Epithelial cell of alveolus of lung (primary cell): ENCODE results near the gene RRBP1. TPM values are rescaled to one million over a fixed set of nuclear protein-coding genes. Genes with fewer than 3 reads are reported as not detected.

Experiments used
- total RNA-seq: library from RNA; depleted of rRNA; stranded (reverse); fragments of >200 nt; gene quantifications from 2 replicates; pipeline ENCODE4 v1.2.1, GENCODE V29; 2015

Gene RRBP1, protein sequence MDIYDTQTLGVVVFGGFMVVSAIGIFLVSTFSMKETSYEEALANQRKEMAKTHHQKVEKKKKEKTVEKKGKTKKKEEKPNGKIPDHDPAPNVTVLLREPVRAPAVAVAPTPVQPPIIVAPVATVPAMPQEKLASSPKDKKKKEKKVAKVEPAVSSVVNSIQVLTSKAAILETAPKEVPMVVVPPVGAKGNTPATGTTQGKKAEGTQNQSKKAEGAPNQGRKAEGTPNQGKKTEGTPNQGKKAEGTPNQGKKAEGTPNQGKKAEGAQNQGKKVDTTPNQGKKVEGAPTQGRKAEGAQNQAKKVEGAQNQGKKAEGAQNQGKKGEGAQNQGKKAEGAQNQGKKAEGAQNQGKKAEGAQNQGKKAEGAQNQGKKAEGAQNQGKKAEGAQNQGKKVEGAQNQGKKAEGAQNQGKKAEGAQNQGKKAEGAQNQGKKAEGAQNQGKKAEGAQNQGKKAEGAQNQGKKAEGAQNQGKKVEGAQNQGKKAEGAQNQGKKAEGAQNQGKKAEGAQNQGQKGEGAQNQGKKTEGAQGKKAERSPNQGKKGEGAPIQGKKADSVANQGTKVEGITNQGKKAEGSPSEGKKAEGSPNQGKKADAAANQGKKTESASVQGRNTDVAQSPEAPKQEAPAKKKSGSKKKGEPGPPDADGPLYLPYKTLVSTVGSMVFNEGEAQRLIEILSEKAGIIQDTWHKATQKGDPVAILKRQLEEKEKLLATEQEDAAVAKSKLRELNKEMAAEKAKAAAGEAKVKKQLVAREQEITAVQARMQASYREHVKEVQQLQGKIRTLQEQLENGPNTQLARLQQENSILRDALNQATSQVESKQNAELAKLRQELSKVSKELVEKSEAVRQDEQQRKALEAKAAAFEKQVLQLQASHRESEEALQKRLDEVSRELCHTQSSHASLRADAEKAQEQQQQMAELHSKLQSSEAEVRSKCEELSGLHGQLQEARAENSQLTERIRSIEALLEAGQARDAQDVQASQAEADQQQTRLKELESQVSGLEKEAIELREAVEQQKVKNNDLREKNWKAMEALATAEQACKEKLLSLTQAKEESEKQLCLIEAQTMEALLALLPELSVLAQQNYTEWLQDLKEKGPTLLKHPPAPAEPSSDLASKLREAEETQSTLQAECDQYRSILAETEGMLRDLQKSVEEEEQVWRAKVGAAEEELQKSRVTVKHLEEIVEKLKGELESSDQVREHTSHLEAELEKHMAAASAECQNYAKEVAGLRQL (N-terminal part only)
- 146 and 150 TPM in 2 replicates for total RNA-seq

GRCh38 chr20:17682103-17682888 lies at the start of gene RRBP1:
Gene RRBP1, minus strand, starts transcription at chr20:17682242. Its CDS starts 21,735 bp downstream, at chr20:17660507.

GRCh38 chr20:17699931-17700351 lies 17.9 kb upstream of the RRBP1 start, which contains the start of gene BANF2:
Gene BANF2, plus strand, starts transcription at chr20:17699966. Its CDS starts 25,060 bp downstream, at chr20:17725026.

DNA sequence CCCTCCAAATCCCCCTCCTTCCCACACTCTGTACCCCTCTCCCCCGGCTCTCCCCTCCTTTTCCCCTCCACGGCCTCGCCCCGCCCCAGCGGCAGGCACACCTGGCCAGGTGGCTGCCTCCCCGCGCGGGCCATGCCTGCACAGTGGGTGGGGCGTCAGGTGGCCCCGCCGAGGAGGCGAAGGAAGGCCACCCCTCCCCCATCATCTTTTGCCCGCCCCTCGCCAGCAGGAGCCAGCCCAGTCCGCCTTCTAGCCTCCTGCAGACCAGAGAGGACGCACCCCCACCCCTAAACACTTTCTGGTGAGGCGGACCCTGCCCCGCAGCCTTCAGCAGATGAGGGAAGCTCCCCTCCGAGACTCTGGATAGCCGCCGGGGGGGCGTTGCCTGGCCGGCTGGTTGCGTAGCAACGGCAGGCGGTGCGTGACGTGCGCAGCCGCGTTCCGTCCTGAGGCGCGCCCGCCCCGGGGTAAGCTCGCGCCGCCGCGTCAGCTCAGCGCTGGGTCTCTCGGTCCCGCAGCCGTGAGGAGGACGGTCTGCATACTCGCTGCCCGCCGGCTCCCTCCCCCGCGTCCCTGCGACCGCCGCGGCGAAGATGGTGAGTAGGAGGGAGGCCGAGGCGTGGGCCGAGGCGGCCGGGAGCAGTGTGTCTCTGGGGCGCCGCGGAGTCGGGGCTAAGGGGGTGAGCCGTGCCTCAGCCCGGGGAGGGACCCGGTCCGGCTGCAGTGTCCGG lies 112.3 kb downstream of the RRBP1 start, which contains the start of gene DSTN:
DSTN (plus strand) TSS at position 460 of the 731 bp plus-strand sequence; CDS start at position 594, 134 bp downstream.

Other genes with a start within 250 kb of the RRBP1 start
- 2.7 and 6.4 TPM in 2 replicates for gene BFSP1, start 150.9 kb downstream of the RRBP1 start, total RNA-seq
- gene DSTN, start 112.2 kb downstream of the RRBP1 start, total RNA-seq, result 263 and 465 TPM in 2 replicates
- not detected in 2 replicates for gene BANF2, start 17.7 kb upstream of the RRBP1 start, total RNA-seq